Endothelial cell of umbilical vein (primary cell): Measurements from ENCODE around the gene MEF2C. TPM values are rescaled to one million over a fixed set of nuclear protein-coding genes. Genes with fewer than 3 reads are reported as not detected.
A peak's percentile ranks its signal among the peaks of the same experiment; 100 is the strongest.

Source experiments
- BruUV-seq: library from RNA; stranded (reverse); fragments of 400-500 nt; replicated peaks from 2 replicates; lab custom pipeline; 2021; lab: Mats Ljungman, UMichigan
- CTCF ChIA-PET: fragments of 300-600, 350-600 bp; sonication (Branson Sonifier 250); formaldehyde crosslinking; loops from one replicate; lab custom pipeline; 2021; ENCODE audit warnings: antibody characterized with exemption, inconsistent platforms; lab: Charles Lee
- POLR2A ChIA-PET: fragments of 300-600, 350-600 bp; sonication (Branson Sonifier 250); formaldehyde crosslinking; loops from one replicate; lab custom pipeline; 2021; ENCODE audit warnings: antibody characterized with exemption, inconsistent platforms; lab: Charles Lee
- DNase-seq: peaks from one replicate; pipeline ENCODE4 v3.0.0-alpha.2; 2011; ENCODE audit warnings: low read depth, low spot score
- FAIRE-seq: peaks from 2 replicates; lab custom pipeline; 2011; peaks lifted over from hg19 to GRCh38; lab: Jason Lieb, UNC
- H2AFZ ChIP-seq: 2 replicates; pipeline ENCODE4 v1.6.0; 2012; ENCODE audit warnings: low read depth, low read length, control low read depth, inconsistent platforms
- H3K27ac ChIP-seq: 2 replicates; pipeline ENCODE4 v1.5.1; 2011; ENCODE audit warnings: low read depth, mild to moderate bottlenecking, control low read depth, low read length, moderate library complexity; ENCODE audit not compliant: insufficient read depth
- H3K27me3 ChIP-seq, 2 experiments: 2 replicates each; pipeline versions ENCODE4 v1.6.0 to v1.6.1; 2011; ENCODE audit warnings: low read length in 2 of 2, mixed read lengths in 1 of 2; ENCODE audit not compliant: control insufficient read depth in 2 of 2, insufficient read depth in 2 of 2
- H3K36me3 ChIP-seq, 2 experiments: 2 replicates in 1 of 2; 3 replicates in 1 of 2; pipeline ENCODE4 v1.5.1; 2011; ENCODE audit warnings: low read length in 2 of 2, mild to moderate bottlenecking in 1 of 2, moderate library complexity in 1 of 2; ENCODE audit not compliant: control insufficient read depth in 2 of 2, insufficient read depth in 2 of 2; ENCODE audit errors: extremely low read depth in 1 of 2
- H3K4me1 ChIP-seq: 3 replicates; pipeline ENCODE4 v1.5.1; 2011; ENCODE audit warnings: mild to moderate bottlenecking, low read length; ENCODE audit not compliant: control insufficient read depth, insufficient read depth; ENCODE audit errors: extremely low read depth
- H3K4me2 ChIP-seq: 2 replicates; pipeline ENCODE4 v1.6.1; 2011; ENCODE audit warnings: low read length, control low read depth, mixed read lengths; ENCODE audit not compliant: insufficient read depth
- H3K4me3 ChIP-seq, 3 experiments: fragments of 200-600 bp in 1 of 3; sonication (generic), shearing (Covaris generic) in 1 of 3; replicated peaks in 1 of 3; 2 replicates each; pipeline ENCODE4 v1.5.1; 2011 to 2016; ENCODE audit warnings: control low read depth in 3 of 3, low read length in 3 of 3, mild to moderate bottlenecking in 2 of 3, inconsistent platforms in 1 of 3, low read depth in 1 of 3, moderate library complexity in 1 of 3; ENCODE audit not compliant: insufficient read depth in 1 of 3
- H3K79me2 ChIP-seq: 2 replicates; pipeline ENCODE4 v1.6.0; 2012; ENCODE audit warnings: low read length, inconsistent platforms; ENCODE audit not compliant: control insufficient read depth, insufficient read depth
- H3K9ac ChIP-seq: replicated peaks from 2 replicates; pipeline ENCODE3; 2011; ENCODE audit warnings: low read length, control low read depth; ENCODE audit not compliant: insufficient read depth; ENCODE audit errors: extremely low read depth
- H3K9me1 ChIP-seq: replicated peaks from 3 replicates; pipeline ENCODE4 v1.6.0; 2011; ENCODE audit warnings: mild to moderate bottlenecking, low read length; ENCODE audit not compliant: control insufficient read depth, insufficient read depth; ENCODE audit errors: extremely low read depth
- H3K9me3 ChIP-seq: replicated peaks from 2 replicates; pipeline ENCODE4 v1.5.1; 2012; ENCODE audit warnings: low read length, inconsistent platforms; ENCODE audit not compliant: control insufficient read depth, insufficient read depth
- H4K20me1 ChIP-seq: replicated peaks from 2 replicates; pipeline ENCODE3; 2011; ENCODE audit warnings: mild to moderate bottlenecking, low read length; ENCODE audit not compliant: control insufficient read depth, insufficient read depth; ENCODE audit errors: extremely low read depth
- CTCF ChIP-seq, 2 donors: IDR thresholded peaks; 1 replicate in 1 of 2; 2 replicates in 1 of 2; pipeline ENCODE4 v1.5.1; 2011; ENCODE audit warnings: low read length in 2 of 2, mild to moderate bottlenecking in 2 of 2, moderate library complexity in 2 of 2, control low read depth in 1 of 2, inconsistent platforms in 1 of 2, low read depth in 1 of 2; ENCODE audit not compliant: insufficient read depth in 1 of 2; ENCODE audit errors: extremely low read depth in 1 of 2
- EZH2 ChIP-seq: IDR thresholded peaks from 2 replicates; pipeline ENCODE4 v1.6.1; 2012; ENCODE audit warnings: borderline replicate concordance, low read depth, mild to moderate bottlenecking, moderate library complexity, low read length, inconsistent platforms; ENCODE audit not compliant: severe bottlenecking
- MYC ChIP-seq: IDR thresholded peaks from one replicate; pipeline ENCODE4 v1.6.1; 2011; ENCODE audit warnings: mild to moderate bottlenecking, low read depth, low read length
- dilution Hi-C: fragments of 300-500 bp; cut with MboI; formaldehyde crosslinking; loops from one replicate; pipeline ENCODE4 v1.15.0; 2019; ENCODE audit warnings: low sequenced_read_pairs; ENCODE audit not compliant: extremely low pct_ligation_motif_present
- intact Hi-C: fragments of 100-400 bp; cut with micrococcal nuclease; formaldehyde crosslinking; loops from one replicate; pipeline ENCODE4 v1.10.0; 2022
- polyA plus RNA-seq, 4 experiments: library from polyadenylated mRNA; depleted of rRNA in 3 of 4; stranded (reverse) in 3 of 4; unstranded in 1 of 4; fragments of >200 nt; gene quantifications; 2 replicates each; pipeline versions ENCODE4 v1.2.1 to v1.2.3, GENCODE V29; 2011 to 2012; ENCODE audit warnings: missing spikeins in 1 of 4
- total RNA-seq: library from RNA; stranded (reverse); gene quantifications from 2 replicates; pipeline ENCODE4 v1.2.3, GENCODE V29; 2021
- TF ChIP-seq, protein P1 (sequence below): IDR thresholded peaks from 2 replicates; pipeline ENCODE4 v1.6.1; 2011; ENCODE audit not compliant: insufficient read depth, insufficient read length

MEF2C gene
- total and polyA plus RNA-seq, 2 donors (not counting 3 experiments of a cell fraction or from before 2014, with no cell fraction given): 21.2 to 67.7 TPM

GRCh38 chr5:88889189-88890069, 6.4 kb upstream of the MEF2C start:
- Histone ChIP-seq H3K9me1 (no peaks in the 10 kb centered on the region), H4K20me1 (no peaks in the 10 kb centered on the region), H3K9me3 (no peaks in the 10 kb centered on the region), H3K36me3 (no peaks in the 10 kb centered on the region), H3K79me2 (no peaks in the 10 kb centered on the region), H3K9ac (peak overlapping the region; percentile 79), H3K4me1 (peaks cover 13% of the 10 kb centered on the region), H3K27me3 (no peaks in the 10 kb centered on the region), H2AFZ (peak overlapping the region; percentile 82), H3K27ac (peak overlapping the region; percentile 33), H3K4me2 (peak overlapping the region; percentile 99), H3K4me3 (peak overlapping the region; percentile 47 to 64 (median 52))
- ChIA-PET CTCF (interaction anchor here (0.7 to 2.9 kb wide), 4 partner anchors 120 to 1272 kb away, joined by 3 to 33 read pairs (median 4); no protein-coding TSS in a partner anchor), POLR2A (interaction anchor here (0.6 kb wide), 6 partner anchors 14 to 1520 kb away, joined by 3 to 4 read pairs (median 3); partner anchors contain the start of gene CETN3)
- TSS peak; percentile 36 for BruUV-seq
- TF ChIP-seq MYC (peak; percentile 24), CTCF (IDR thresholded peaks at IDR 0.05; ENCODE audit: extremely low read depth in 1 of 2, insufficient read depth in 1 of 2, low read depth in 1 of 2, low read length in 2 of 2) (no peak), EZH2 (no peak)
- TF ChIP-seq, protein P1, sequence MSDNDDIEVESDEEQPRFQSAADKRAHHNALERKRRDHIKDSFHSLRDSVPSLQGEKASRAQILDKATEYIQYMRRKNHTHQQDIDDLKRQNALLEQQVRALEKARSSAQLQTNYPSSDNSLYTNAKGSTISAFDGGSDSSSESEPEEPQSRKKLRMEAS: peak; percentile 75
- dilution Hi-C loops (no loop called here), intact Hi-C loops (loop anchor here (1.0 to 10.0 kb wide), 3 partner anchors 345 to 1518 kb away; partner anchors contain the start of gene CETN3)
- DNase-seq (peak; percentile 66), FAIRE-seq (peak; percentile 67)
